Measurements from ENCODE around the gene PODNL1. TPM values are rescaled to one million over a fixed set of nuclear protein-coding genes. Genes with fewer than 3 reads are reported as not detected.

PODNL1 gene
- total RNA-seq, 6 experiments from 2014 or later, result 0.19 to 0.33 TPM; not detected in 4

- intact Hi-C loops (cut with DNase I), result no loop called here
- DNase-seq, result no peak
- Histone ChIP-seq H3K27ac (no peak overlapping the region), H3K27me3 (no peaks in the 10 kb centered on the region), H3K36me3 (peaks cover 0 to 3% (median 0%) of the 10 kb centered on the region in 4 donors), H3K4me1 (peaks cover 0 to 4% (median 0%) of the 10 kb centered on the region in 4 donors), H3K4me3 (no peak overlapping the region), H3K9me3 (no peaks in the 10 kb centered on the region)
- 100% methylated on average over 1 of the region's 9 CpGs for WGBS (ENCODE audit: insufficient coverage, low coverage, low lambda C conversion rate, missing lambda C conversion rate)
- no peak for TF ChIP-seq CTCF (IDR thresholded peaks at IDR 0.05)
- TF ChIP-seq POLR2A (IDR thresholded peaks at IDR 0.05), result no peak
- ATAC-seq, result no peak
Measured at GRCh38 chr19:13982773-13983172, 44.6 kb upstream of the PODNL1 start.

- WGBS (ENCODE audit: insufficient coverage, low coverage, low lambda C conversion rate, missing lambda C conversion rate), result 94% methylated on average over 6 of the region's 17 CpGs
- Histone ChIP-seq H3K27ac (no peak overlapping the region), H3K4me3 (no peak overlapping the region), H3K4me1 (peaks cover 0 to 4% (median 0%) of the 10 kb centered on the region in 4 donors), H3K27me3 (no peaks in the 10 kb centered on the region), H3K36me3 (peaks cover 0 to 3% (median 0%) of the 10 kb centered on the region in 4 donors), H3K9me3 (no peaks in the 10 kb centered on the region)
- no peak for ATAC-seq
- no peak for DNase-seq
- TF ChIP-seq POLR2A (IDR thresholded peaks at IDR 0.05) (no peak), CTCF (IDR thresholded peaks at IDR 0.05) (no peak)
- intact Hi-C loops (cut with DNase I), result no loop called here
Measured at GRCh38 chr19:13981988-13982501, 43.8 kb upstream of the PODNL1 start.

GRCh38 chr19:13981467-13981866 lies 43.2 kb upstream of the PODNL1 start:
- peaks cover 0 to 3% (median 0%) of the 10 kb centered on the region in 4 donors for H3K36me3 ChIP-seq
- no peaks in the 10 kb centered on the region for H3K4me1 ChIP-seq
- intact Hi-C loops (cut with DNase I), result no loop called here
- no peaks in the 10 kb centered on the region for H3K9me3 ChIP-seq
- no peak overlapping the region for H3K4me3 ChIP-seq
- 90% methylated on average over 6 of the region's 9 CpGs for WGBS (ENCODE audit: insufficient coverage, low coverage, low lambda C conversion rate, missing lambda C conversion rate)
- ATAC-seq, result no peak
- no peak overlapping the region for H3K27ac ChIP-seq
- no peak for DNase-seq
- TF ChIP-seq POLR2A (IDR thresholded peaks at IDR 0.05) (no peak), CTCF (IDR thresholded peaks at IDR 0.05) (no peak)
- no peaks in the 10 kb centered on the region for H3K27me3 ChIP-seq

GRCh38 chr19:13981021-13981420 lies 42.8 kb upstream of the PODNL1 start:
- ATAC-seq (no peak), DNase-seq (no peak)
- WGBS (ENCODE audit: insufficient coverage, low coverage, low lambda C conversion rate, missing lambda C conversion rate), result 92% methylated on average over 2 of the region's 5 CpGs
- H3K36me3 ChIP-seq, result peaks cover 0 to 3% (median 0%) of the 10 kb centered on the region in 4 donors
- H3K9me3 ChIP-seq, result no peaks in the 10 kb centered on the region
- intact Hi-C loops (cut with DNase I), result no loop called here
- TF ChIP-seq POLR2A (IDR thresholded peaks at IDR 0.05) (no peak), CTCF (IDR thresholded peaks at IDR 0.05) (no peak)
- H3K27ac ChIP-seq, result no peak overlapping the region
- H3K27me3 ChIP-seq, result no peaks in the 10 kb centered on the region
- H3K4me3 ChIP-seq, result no peak overlapping the region
- no peaks in the 10 kb centered on the region for H3K4me1 ChIP-seq

- WGBS (ENCODE audit: insufficient coverage, low coverage, low lambda C conversion rate, missing lambda C conversion rate), result no CpG with 5 or more reads among the region's 15 CpGs
- TF ChIP-seq POLR2A (IDR thresholded peaks at IDR 0.05) (no peak), CTCF (IDR thresholded peaks at IDR 0.05) (no peak)
- no peaks in the 10 kb centered on the region for H3K27me3 ChIP-seq
- no peak for ATAC-seq
- H3K9me3 ChIP-seq, result no peaks in the 10 kb centered on the region
- no peak overlapping the region for H3K27ac ChIP-seq
- H3K36me3 ChIP-seq, result peaks cover 0 to 3% (median 0%) of the 10 kb centered on the region in 4 donors
- intact Hi-C loops (cut with DNase I), result no loop called here
- DNase-seq, result no peak
- no peak overlapping the region for H3K4me3 ChIP-seq
- no peaks in the 10 kb centered on the region for H3K4me1 ChIP-seq
Measured at GRCh38 chr19:13980340-13980739, 42.1 kb upstream of the PODNL1 start.

All from right lobe of liver (tissue), 6 donors.